NCI-H2029 (cell line): Measurements from ENCODE around the gene TRIM54.

Experiments used
- DNase-seq: peaks from one replicate; lab custom pipeline; 2025; lab: John Stamatoyannopoulos, UW

TRIM54 gene

GRCh38 chr2:27281855-27282559, at the start of gene TRIM54:
Gene TRIM54, plus strand, starts transcription at chr2:27282429. Its CDS starts 303 bp downstream, at chr2:27282732.
- no peak for DNase-seq

GRCh38 chr2:27233341-27233740, 48.9 kb upstream of the TRIM54 start:
- DNase-seq = no peak

GRCh38 chr2:27236136-27236535, 46.1 kb upstream of the TRIM54 start:
- DNase-seq = no peak

- DNase-seq = no peak
Measured at GRCh38 chr2:27236626-27237025, 45.6 kb upstream of the TRIM54 start.

GRCh38 chr2:27237341-27237945, 44.8 kb upstream of the TRIM54 start:
- no peak for DNase-seq

- no peak for DNase-seq
Measured at GRCh38 chr2:27238976-27239375, 43.3 kb upstream of the TRIM54 start.

GRCh38 chr2:27240406-27240805, 41.8 kb upstream of the TRIM54 start:
- no peak for DNase-seq

- no peak for DNase-seq
Measured at GRCh38 chr2:27241761-27242613, 40.2 kb upstream of the TRIM54 start.

GRCh38 chr2:27242614-27242951, 39.6 kb upstream of the TRIM54 start:
- DNase-seq = no peak

- DNase-seq = no peak
Measured at GRCh38 chr2:27243391-27244130, 38.7 kb upstream of the TRIM54 start.

- no peak for DNase-seq
Measured at GRCh38 chr2:27245116-27245515, 37.1 kb upstream of the TRIM54 start.

GRCh38 chr2:27245626-27246025, 36.6 kb upstream of the TRIM54 start:
- no peak for DNase-seq

- DNase-seq = no peak
Measured at GRCh38 chr2:27247893-27248292, 34.3 kb upstream of the TRIM54 start.

- DNase-seq = no peak
Measured at GRCh38 chr2:27249159-27249890, 32.9 kb upstream of the TRIM54 start.

GRCh38 chr2:27249891-27250651, 32.2 kb upstream of the TRIM54 start:
- no peak for DNase-seq

- DNase-seq = no peak
Measured at GRCh38 chr2:27250652-27251379, 31.4 kb upstream of the TRIM54 start.

- DNase-seq = no peak
Measured at GRCh38 chr2:27251766-27252165, 30.5 kb upstream of the TRIM54 start.

- DNase-seq = no peak
Measured at GRCh38 chr2:27255187-27255586, 27.0 kb upstream of the TRIM54 start.

GRCh38 chr2:27255660-27256059, 26.6 kb upstream of the TRIM54 start:
- DNase-seq = no peak

- DNase-seq = no peak
Measured at GRCh38 chr2:27256855-27257454, 25.3 kb upstream of the TRIM54 start.
